GM21528 (cell line): ENCODE results near the gene MALT1.
"Not testable (repeated sequence)": the region's sequence is repeated elsewhere in the genome, so short reads cannot be mapped to it uniquely, and the experiment has no call there.

Experiments
- ATAC-seq: cut with Tn5 transposase; IDR thresholded peaks from one replicate; pipeline ENCODE4 v1.9.1; 2021; ENCODE audit warnings: mild to moderate bottlenecking, moderate library complexity; ENCODE audit not compliant: unreplicated experiment, low FRiP score

MALT1 gene

DNA sequence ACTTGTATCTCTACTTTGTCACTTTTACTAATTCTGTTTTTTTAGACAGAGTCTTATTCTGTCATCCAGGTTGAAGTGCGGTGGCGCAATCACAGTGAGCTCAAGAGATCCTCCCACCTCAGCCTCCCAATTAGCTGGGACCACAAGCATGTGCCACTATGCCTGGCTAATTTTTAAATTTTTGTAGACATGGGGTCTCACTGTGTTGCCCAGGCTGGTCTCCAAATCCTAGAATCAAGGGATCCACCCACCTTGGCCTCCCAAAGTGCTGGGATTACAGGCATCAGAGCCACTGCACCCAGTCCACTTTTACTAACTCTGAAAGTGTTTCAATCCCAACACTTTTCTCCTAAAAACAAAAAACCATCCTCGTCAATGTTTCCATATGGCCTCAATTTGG is 94.9 kb downstream of the MALT1 start:
- ATAC-seq: no peak

- no peak for ATAC-seq
Observed at GRCh38 chr18:58766946-58767345, 95.7 kb downstream of the MALT1 start.

DNA sequence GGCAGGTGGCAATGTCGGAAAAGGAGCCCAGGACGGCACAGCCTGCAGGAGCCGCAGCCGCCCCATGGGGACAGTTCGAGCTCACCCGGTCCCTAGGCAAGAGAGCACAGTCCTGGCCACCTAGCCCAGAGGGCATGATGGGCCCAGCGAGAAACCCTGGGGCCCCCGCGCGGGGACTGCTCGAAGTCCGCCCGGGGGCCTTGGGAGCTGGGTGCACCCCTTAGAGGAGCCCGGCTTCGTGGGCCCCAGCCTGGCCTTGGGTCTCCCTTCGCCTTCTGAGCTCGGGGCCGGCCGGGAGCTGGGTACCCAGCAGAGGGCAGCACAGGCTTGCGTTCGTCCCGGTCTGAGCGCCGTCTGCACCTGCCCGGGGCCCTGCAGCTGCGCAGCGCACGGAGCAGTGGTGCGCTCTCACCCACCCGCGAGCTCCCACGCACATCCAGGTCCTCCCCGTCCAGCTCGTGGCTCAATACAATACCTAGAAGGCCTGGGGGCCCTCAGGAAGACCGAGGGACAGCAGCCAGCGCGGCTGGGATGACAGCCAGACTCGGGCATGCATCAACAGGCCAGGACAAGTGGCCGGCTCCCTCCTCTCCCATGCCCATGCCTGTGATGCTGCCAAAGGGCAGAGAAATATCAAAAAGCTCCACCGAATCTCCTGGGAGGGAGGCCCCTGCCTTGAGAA is 97.2 kb downstream of the MALT1 start:
- ATAC-seq: peak; percentile 80

- no peak for ATAC-seq
Observed at GRCh38 chr18:58769321-58769720, 98.1 kb downstream of the MALT1 start.

- ATAC-seq: no peak
Observed at GRCh38 chr18:58770601-58771000, 99.3 kb downstream of the MALT1 start.

- ATAC-seq: no peak
Observed at GRCh38 chr18:58772161-58772560, 100.9 kb downstream of the MALT1 start.

- ATAC-seq: no peak
Observed at GRCh38 chr18:58776084-58776483, 104.8 kb downstream of the MALT1 start.

DNA sequence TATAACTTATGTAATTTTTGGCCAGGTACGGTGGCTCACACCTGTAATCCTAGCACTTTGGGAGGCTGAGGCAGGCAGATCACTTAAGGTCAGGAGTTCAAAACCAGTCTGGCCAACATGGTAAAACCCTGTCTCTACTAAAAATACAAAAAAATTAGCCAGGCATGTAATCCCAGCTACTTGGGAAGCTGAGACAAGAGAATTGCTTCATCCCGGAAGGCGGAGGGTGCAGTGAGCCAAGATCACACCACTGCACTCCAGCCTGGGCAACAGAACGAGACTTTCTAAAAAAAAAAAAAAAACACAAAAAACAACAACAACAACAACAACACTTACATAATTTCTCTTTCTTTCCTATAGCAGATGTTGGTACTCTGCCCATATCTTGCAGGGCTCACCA is 105.3 kb downstream of the MALT1 start:
- not testable (repeated sequence) for ATAC-seq

- no peak for ATAC-seq
Observed at GRCh38 chr18:58777471-58777870, 106.2 kb downstream of the MALT1 start.

DNA sequence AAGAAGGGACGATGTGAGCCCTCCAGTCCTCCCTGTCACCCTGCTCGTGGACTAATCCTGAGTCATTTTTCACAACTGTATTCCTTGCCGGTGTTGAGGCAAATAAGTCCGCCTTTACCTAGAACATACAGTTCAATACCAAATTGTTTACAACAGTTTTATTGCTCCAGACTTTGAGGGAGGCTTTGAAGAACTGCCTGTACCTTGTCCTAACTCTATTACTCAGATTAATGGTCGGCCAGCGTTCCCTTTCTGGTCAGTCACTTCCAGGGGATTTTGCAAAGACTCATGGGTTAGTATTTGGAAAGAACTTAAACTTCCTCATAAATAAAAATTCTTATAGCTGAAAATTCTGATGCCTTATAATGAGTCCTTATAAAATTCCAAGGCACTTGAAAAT is 108.3 kb downstream of the MALT1 start:
- ATAC-seq: no peak

DNA sequence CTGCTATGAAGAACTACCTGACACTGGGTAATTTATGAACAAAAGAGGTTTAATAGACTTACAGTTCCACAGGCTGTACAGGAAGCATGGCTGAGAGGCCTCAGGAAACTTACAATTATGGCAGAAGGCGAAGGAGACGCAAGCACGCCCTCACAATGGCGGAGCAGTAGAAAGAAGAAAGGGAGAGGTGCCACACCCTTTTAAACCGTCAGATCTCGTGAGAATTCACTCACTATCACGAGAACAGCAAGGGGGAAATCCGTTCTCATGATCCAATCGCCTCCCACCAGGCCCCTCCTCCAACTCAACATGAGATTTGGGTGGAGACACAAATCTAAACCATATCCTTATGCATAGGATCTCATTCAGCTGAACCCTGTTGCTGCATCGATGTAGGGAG is 108.8 kb downstream of the MALT1 start:
- no peak for ATAC-seq

- ATAC-seq: no peak
Observed at GRCh38 chr18:58781627-58782194, 110.4 kb downstream of the MALT1 start.

DNA sequence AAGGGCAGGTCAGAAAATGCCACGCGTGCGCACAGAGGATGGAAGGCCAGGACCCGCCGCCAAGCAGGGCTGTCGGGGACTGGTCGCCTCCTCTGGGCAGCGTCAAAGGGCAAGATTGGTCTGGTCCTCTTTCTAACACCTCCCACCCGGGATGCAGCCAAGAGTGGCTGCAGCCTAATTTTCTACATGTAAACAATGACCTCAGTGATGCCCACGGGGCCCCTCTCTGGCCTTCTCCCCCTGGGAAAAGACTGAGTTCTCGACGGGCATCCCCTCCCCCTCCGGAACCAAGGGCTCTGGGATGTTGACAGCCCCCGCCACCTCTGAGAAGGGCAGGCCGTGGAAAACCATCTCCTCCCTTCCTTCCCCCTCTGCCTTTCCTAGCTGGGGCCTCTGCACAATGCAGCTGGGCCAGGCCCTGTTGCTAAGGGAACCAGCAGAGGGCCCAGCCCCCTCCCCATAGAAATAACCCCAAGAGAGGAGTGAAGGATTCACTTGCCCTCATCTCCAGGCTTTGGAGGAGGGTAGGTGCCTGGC is 113.4 kb downstream of the MALT1 start:
- ATAC-seq: no peak

DNA sequence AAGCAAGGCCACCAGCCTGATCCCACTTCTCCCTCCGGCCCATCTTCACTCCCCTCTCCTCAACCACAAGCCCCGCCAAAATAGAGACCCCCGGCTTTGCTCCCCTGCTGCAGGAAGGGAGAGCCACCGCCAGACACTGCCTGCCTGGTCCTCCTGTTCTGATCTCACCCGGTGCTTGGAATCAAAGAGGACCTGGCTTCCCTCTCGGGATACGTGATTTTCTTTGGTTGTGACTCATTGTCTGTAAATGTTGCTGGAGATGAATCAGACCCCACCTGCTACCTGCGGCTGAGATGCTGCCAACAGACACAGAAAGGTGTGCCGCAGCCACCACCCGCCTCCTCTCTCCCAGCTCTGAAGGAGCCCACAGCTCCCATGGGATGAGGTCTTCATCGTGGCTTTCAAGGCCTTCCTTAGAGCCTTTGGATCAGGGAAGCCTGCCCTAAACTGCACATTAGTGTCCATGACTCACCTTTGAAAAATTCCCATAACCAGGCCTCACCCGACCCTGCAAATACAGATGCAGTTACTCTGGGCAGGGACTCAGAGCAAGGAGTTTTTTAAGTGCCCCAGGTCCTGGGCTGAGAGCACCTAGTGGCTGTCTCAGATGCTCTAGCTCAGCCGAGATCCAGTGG is 114.0 kb downstream of the MALT1 start:
- no peak for ATAC-seq

GRCh38 chr18:58785870-58786269 is 114.6 kb downstream of the MALT1 start:
- ATAC-seq: no peak

GRCh38 chr18:58787536-58788149 is 116.4 kb downstream of the MALT1 start:
- no peak for ATAC-seq

GRCh38 chr18:58788470-58788869 is 117.2 kb downstream of the MALT1 start:
- no peak for ATAC-seq

DNA sequence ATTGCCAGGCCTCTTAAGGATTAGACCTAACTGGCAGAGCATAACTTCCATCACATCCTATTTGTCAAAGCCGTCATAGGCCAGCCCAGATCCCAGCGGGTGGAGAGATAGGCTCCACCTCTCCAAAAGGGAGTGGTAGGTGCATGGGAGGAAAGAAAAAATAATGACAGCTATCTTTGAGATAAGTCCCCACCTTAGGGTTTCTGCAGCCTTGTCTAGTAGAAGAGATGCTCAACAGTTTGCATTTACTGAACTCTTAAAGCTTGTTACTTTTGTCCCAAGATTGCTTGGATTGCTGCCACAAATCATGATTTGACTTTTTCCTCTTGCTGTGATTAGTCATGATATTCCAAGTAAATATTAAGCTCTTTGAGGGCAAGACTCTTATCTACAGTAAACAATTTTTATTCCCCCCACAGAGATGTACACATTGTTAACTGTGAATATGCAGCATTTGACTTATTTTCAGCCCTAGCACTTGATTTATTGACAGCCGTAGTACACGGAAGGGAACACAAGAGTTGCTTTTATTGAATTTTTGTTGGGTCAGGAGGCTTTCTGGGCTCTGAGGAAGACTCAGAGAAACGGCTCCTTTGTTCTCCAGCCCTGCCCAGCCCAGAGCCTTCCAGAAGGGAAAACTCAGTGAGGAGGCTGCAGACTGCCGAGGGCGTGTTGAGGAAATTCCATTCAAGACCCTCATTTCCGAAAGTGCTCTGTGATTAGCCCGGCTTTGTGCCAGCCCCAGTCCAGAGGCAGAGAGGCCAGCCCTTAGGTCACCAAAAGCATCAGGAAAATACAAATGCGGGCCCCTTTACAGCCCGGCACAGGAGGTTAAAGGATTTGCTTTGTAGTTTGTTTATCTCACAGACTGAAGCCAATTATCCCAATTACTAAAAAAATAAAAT is 118.0 kb downstream of the MALT1 start:
- ATAC-seq: no peak

GRCh38 chr18:58789876-58790240 is 118.6 kb downstream of the MALT1 start:
- no peak for ATAC-seq

DNA sequence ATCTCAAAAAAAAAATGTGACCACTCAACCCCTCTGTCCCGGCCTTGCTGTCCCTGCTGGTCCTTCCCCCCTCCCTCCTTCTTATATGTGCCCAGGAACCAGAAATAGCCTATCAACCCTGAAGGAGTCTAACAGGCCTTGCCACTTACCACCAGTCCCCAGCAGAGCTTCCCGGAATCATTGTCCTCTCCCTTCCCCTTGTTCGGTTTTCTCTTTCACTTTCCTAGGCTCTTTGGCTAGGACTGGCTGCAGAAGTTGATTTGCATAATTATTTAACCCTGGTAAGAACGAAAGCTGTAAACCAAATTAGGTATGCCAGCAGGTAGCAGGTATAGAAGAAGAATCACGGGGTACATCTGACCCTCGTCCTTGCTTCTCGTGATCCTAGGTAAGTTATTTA is 120.8 kb downstream of the MALT1 start:
- ATAC-seq: peak; percentile 87
